IMR-90 (cell line): ENCODE results near the gene ACAA2. TPM values are rescaled to one million over a fixed set of nuclear protein-coding genes. Genes with fewer than 3 reads are reported as not detected.

Source experiments
- ATAC-seq: fragments of 200-7000 bp; cut with Tn5 transposase; 2 replicates; pipeline ENCODE4 v1.9.1; 2020; ENCODE audit warnings: low read depth, mild to moderate bottlenecking, moderate library complexity
- BruUV-seq: library from RNA; stranded (reverse); fragments of 400-500 nt; replicated peaks from 2 replicates; lab custom pipeline; 2021; lab: Mats Ljungman, UMichigan
- CTCF ChIA-PET: fragments of 300-600 bp; formaldehyde crosslinking; extraction: SDS; loops from one replicate; lab custom pipeline; 2021; ENCODE audit warnings: antibody characterized with exemption; lab: Yijun Ruan, JAX
- POLR2A ChIA-PET: fragments of 300-600 bp; sonication (Branson Sonifier 250); formaldehyde crosslinking; loops from one replicate; lab custom pipeline; 2022; ENCODE audit warnings: antibody characterized with exemption; ENCODE audit not compliant: unreplicated experiment; lab: Charles Lee
- DNase-seq: peaks from one replicate; pipeline ENCODE4 v3.0.0; 2013
- H2AFZ ChIP-seq: replicated peaks from 2 replicates; pipeline ENCODE3; 2013; ENCODE audit warnings: low read length, mild to moderate bottlenecking; ENCODE audit not compliant: poor library complexity
- H2AK5ac ChIP-seq: 2 replicates; pipeline ENCODE4 v1.6.1; 2013; ENCODE audit warnings: low read depth, low read length, inconsistent platforms
- H2AK9ac ChIP-seq: replicated peaks from 2 replicates; pipeline ENCODE3; 2013; ENCODE audit warnings: mild to moderate bottlenecking, low read depth, low read length, moderate library complexity; ENCODE audit not compliant: poor library complexity
- H2BK120ac ChIP-seq: 2 replicates; pipeline ENCODE4 v1.6.1; 2013; ENCODE audit warnings: low read depth, low read length, inconsistent platforms
- H2BK15ac ChIP-seq: 3 replicates; pipeline ENCODE4 v1.6.1; 2013; ENCODE audit warnings: low read depth, low read length, inconsistent platforms
- H2BK20ac ChIP-seq: 2 replicates; pipeline ENCODE4 v1.6.1; 2013; ENCODE audit warnings: low read depth, mild to moderate bottlenecking, inconsistent platforms, low read length, moderate library complexity
- H2BK5ac ChIP-seq: 2 replicates; pipeline ENCODE4 v1.6.1; 2013; ENCODE audit warnings: mild to moderate bottlenecking, low read depth, low read length, inconsistent platforms; ENCODE audit not compliant: poor library complexity, severe bottlenecking
- H3K14ac ChIP-seq: replicated peaks from 2 replicates; pipeline ENCODE4 v1.6.1; 2013; ENCODE audit warnings: low read depth, low read length, inconsistent platforms
- H3K18ac ChIP-seq: 2 replicates; pipeline ENCODE4 v1.6.1; 2013; ENCODE audit warnings: low read depth, low read length, control low read depth
- H3K23ac ChIP-seq: 2 replicates; pipeline ENCODE4 v1.6.1; 2013; ENCODE audit warnings: low read depth, low read length, inconsistent platforms
- H3K27ac ChIP-seq: 2 replicates; pipeline ENCODE4 v1.5.1; 2013; ENCODE audit warnings: mild to moderate bottlenecking, control low read depth, low read length; ENCODE audit not compliant: insufficient read depth
- H3K27me3 ChIP-seq: 2 replicates; pipeline ENCODE4 v1.6.1; 2013; ENCODE audit warnings: low read length; ENCODE audit not compliant: control insufficient read depth, insufficient read depth
- H3K36me3 ChIP-seq: 2 replicates; pipeline ENCODE4 v1.6.1; 2013; ENCODE audit warnings: low read length, mixed read lengths; ENCODE audit not compliant: control insufficient read depth, insufficient read depth
- H3K4ac ChIP-seq: 2 replicates; pipeline ENCODE4 v1.6.1; 2013; ENCODE audit warnings: low read depth, low read length, inconsistent platforms
- H3K4me1 ChIP-seq: 2 replicates; pipeline ENCODE4 v1.6.1; 2013; ENCODE audit warnings: low read length, mixed read lengths; ENCODE audit not compliant: control insufficient read depth, insufficient read depth
- H3K4me2 ChIP-seq: 2 replicates; pipeline ENCODE4 v1.6.1; 2013; ENCODE audit warnings: low read depth, mild to moderate bottlenecking, control low read depth, low read length, moderate library complexity
- H3K4me3 ChIP-seq: 2 replicates; pipeline ENCODE4 v1.5.1; 2013; ENCODE audit warnings: low read depth, mild to moderate bottlenecking, control low read depth, low read length, moderate library complexity; ENCODE audit not compliant: insufficient read depth
- H3K56ac ChIP-seq: 2 replicates; pipeline ENCODE4 v1.6.1; 2013; ENCODE audit warnings: low read length, inconsistent platforms; ENCODE audit not compliant: insufficient read depth; ENCODE audit errors: extremely low read depth
- H3K79me1 ChIP-seq, 2 experiments: 2 replicates each; pipeline ENCODE4 v1.6.1; 2013; ENCODE audit warnings: low read length in 2 of 2, inconsistent platforms in 1 of 2, low read depth in 1 of 2
- H3K9ac ChIP-seq: 2 replicates; pipeline ENCODE4 v1.6.1; 2013; ENCODE audit warnings: low read depth, low read length, control low read depth
- H3K9me1 ChIP-seq: 2 replicates; pipeline ENCODE4 v1.6.1; 2013; ENCODE audit warnings: low read length, inconsistent platforms; ENCODE audit not compliant: insufficient read depth
- H3K9me3 ChIP-seq: 2 replicates; pipeline ENCODE4 v1.6.1; 2013; ENCODE audit warnings: low read length; ENCODE audit not compliant: control insufficient read depth, insufficient read depth
- H4K20me1 ChIP-seq: 2 replicates; pipeline ENCODE4 v1.6.1; 2013; ENCODE audit warnings: low read length, inconsistent platforms; ENCODE audit not compliant: insufficient read depth
- H4K5ac ChIP-seq: 2 replicates; pipeline ENCODE4 v1.6.1; 2013; ENCODE audit warnings: mild to moderate bottlenecking, low read depth, low read length, control low read depth
- H4K8ac ChIP-seq, 2 experiments: 2 replicates each; pipeline ENCODE4 v1.6.1; 2013; ENCODE audit warnings: low read depth in 2 of 2, low read length in 2 of 2, control low read depth in 1 of 2, inconsistent platforms in 1 of 2
- H4K91ac ChIP-seq: 2 replicates; pipeline ENCODE4 v1.6.1; 2013; ENCODE audit warnings: low read depth, low read length, inconsistent platforms; ENCODE audit not compliant: insufficient read depth
- CEBPB ChIP-seq: IDR thresholded peaks from 2 replicates; pipeline ENCODE4 v1.6.1; 2012; ENCODE audit warnings: low read depth, low read length, improper control_type of control experiment
- WGBS, 2 experiments: methylation state at CpG; one replicate each; pipeline versions ENCODE4 v1.1.5 to v1.1.7; 2013; ENCODE audit warnings: missing lambda C conversion rate in 2 of 2; ENCODE audit not compliant: insufficient read length in 1 of 2; ENCODE audit errors: extremely low coverage in 2 of 2; 5-methylcytosine and 5-hydroxymethylcytosine counted together
- dilution Hi-C: fragments of 300-500 bp; cut with HindIII; formaldehyde crosslinking; loops from one replicate; pipeline ENCODE4 v1.14.3; 2018; ENCODE audit warnings: low sequenced_read_pairs; ENCODE audit not compliant: unreplicated experiment
- in situ Hi-C: fragments of 300-500 bp; cut with MboI; formaldehyde crosslinking; loops from 3 replicates; pipeline ENCODE4 v1.14.3; 2019; ENCODE audit warnings: low sequenced_read_pairs, inconsistent platforms, mixed read lengths
- intact Hi-C: fragments of 100-400 bp; cut with micrococcal nuclease; formaldehyde crosslinking; loops from 2 replicates; pipeline ENCODE4 v1.10.0; 2022
- polyA plus RNA-seq, 3 experiments: library from polyadenylated mRNA; depleted of rRNA; stranded (reverse); fragments of >200 nt; gene quantifications; 2 replicates each; pipeline ENCODE4 v1.2.3, GENCODE V29; 2012; ENCODE audit warnings: low replicate concordance in 1 of 3
- total RNA-seq: library from RNA; depleted of rRNA; stranded (reverse); fragments of >200 nt; gene quantifications from 2 replicates; pipeline ENCODE4 v1.2.3, GENCODE V29; 2012

ACAA2 gene
- total and polyA plus RNA-seq, 2 of the 4 experiments (the other 2 are of a cell fraction) = 24.4 to 61.5 TPM

- Histone ChIP-seq H3K56ac (no peak overlapping the region), H3K18ac (no peak overlapping the region), H4K8ac (no peak overlapping the region), H3K9ac (no peak overlapping the region), H3K9me3 (no peaks in the 10 kb centered on the region), H4K20me1 (no peaks in the 10 kb centered on the region), H3K27me3 (peaks cover 36% of the 10 kb centered on the region), H2BK15ac (no peak overlapping the region), H4K91ac (no peak overlapping the region), H2BK20ac (no peak overlapping the region; the same call in 1 of the 2 replicates), H2AK9ac (no peak overlapping the region), H2BK120ac (no peak overlapping the region), H3K79me1 (no peaks in the 10 kb centered on the region), H3K36me3 (no peaks in the 10 kb centered on the region), H3K4ac (no peak overlapping the region), H2AFZ (no peak overlapping the region), H3K23ac (no peak overlapping the region), H3K4me1 (no peaks in the 10 kb centered on the region), H3K4me3 (no peak overlapping the region), H3K4me2 (no peak overlapping the region), H2AK5ac (no peak overlapping the region), H3K14ac (no peak overlapping the region), H4K5ac (no peak overlapping the region), H2BK5ac (no peak overlapping the region), H3K27ac (no peak overlapping the region), H3K9me1 (no peaks in the 10 kb centered on the region)
- ATAC-seq (peak; percentile 68), DNase-seq (no peak)
- dilution Hi-C loops (no loop called here), intact Hi-C loops (no loop called here), in situ Hi-C loops (no loop called here)
- TF ChIP-seq CEBPB = no peak
- no TSS peak for BruUV-seq
- WGBS, 2 experiments = 43% methylated on average over 3 of the region's 5 CpGs; no CpG with 5 or more reads in 1 of the 2 experiments
- CTCF ChIA-PET = no interaction called here
- POLR2A ChIA-PET = interaction anchor here (0.6 kb wide), 1 partner anchor 102 kb away, joined by 3 read pairs; no protein-coding TSS in a partner anchor
Measured at GRCh38 chr18:49747876-49748275, 65.5 kb downstream of the ACAA2 start.
